ENCODE results near the gene EFNB2.

Gene EFNB2

GRCh38 chr13:106524108-106524507, 11.4 kb downstream of the EFNB2 start:
- no peak for DNase-seq

DNA sequence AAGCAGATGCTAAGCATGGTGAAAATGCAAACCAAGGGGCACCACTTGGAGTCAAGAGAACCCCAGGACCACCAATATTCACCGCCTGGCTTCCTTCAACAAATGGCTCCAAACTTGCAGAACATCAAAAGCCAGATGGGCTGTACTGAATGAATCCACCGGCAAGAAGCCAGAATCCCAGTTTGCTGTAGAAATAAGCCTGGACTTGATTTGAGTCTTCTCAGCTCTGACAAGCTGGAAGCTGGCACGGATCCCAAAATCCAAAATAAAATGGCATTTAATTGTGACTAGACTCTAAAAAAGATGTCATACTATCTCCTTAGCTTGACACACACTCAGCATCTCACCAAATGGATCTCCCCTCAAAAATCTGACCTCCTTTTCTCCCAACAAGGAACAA, 11.9 kb downstream of the EFNB2 start:
- no peak for DNase-seq

DNA sequence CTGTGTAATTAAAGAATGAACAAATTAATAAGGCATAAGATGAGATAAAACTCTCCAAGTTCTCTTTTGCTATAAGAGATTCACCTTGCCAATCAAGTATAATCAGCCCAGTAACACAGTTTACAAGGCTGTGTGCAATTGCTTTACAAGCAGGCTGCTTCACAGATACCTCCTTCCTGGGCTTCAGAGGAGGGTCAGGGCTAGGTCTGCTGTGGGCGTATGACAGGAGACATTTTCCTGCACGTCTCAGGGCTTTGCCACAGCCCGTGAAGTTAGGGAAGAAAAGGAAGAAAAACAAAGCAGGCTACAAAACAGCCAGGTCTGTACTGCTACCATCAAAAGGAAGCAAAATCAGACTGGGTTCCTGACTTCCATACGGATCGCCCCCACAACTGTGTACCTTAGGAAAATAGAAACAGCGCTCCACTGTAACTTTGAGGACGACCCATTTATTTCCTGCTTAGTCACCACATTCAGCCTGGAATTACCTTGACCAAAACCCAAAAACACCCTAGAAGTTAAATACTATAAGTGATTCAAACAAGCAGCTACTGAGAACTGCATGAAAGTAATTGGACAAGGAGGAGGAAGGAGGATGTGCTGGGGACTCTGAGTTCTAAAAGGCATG, 12.4 kb downstream of the EFNB2 start:
- no peak for DNase-seq

- DNase-seq = no peak
Observed at GRCh38 chr13:106522112-106522705, 13.3 kb downstream of the EFNB2 start.

- DNase-seq = no peak
Observed at GRCh38 chr13:106521095-106521799, 14.2 kb downstream of the EFNB2 start.

GRCh38 chr13:106520251-106521054, 15.0 kb downstream of the EFNB2 start:
- no peak for DNase-seq

DNA sequence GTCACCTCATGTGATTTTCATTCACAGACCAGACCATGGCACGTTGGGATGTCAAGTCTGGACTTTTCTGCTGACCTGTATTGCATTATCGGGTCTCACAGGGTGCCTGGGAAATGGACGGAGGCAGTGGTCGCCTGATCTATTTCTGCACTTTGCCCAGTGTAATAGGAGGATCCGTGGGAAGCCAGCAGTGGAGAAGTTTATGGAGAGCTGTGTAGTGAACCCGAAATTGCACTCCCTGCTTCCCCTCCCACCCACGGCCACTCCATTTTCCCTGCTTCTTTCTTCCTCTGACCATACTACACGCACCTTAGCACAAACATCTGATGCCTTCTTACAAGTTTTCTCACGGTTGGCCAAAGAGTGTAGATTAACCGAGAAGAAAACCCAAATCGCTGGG, 16.9 kb downstream of the EFNB2 start:
- no peak for DNase-seq

- no peak for DNase-seq
Observed at GRCh38 chr13:106517109-106517847, 18.2 kb downstream of the EFNB2 start.

DNA sequence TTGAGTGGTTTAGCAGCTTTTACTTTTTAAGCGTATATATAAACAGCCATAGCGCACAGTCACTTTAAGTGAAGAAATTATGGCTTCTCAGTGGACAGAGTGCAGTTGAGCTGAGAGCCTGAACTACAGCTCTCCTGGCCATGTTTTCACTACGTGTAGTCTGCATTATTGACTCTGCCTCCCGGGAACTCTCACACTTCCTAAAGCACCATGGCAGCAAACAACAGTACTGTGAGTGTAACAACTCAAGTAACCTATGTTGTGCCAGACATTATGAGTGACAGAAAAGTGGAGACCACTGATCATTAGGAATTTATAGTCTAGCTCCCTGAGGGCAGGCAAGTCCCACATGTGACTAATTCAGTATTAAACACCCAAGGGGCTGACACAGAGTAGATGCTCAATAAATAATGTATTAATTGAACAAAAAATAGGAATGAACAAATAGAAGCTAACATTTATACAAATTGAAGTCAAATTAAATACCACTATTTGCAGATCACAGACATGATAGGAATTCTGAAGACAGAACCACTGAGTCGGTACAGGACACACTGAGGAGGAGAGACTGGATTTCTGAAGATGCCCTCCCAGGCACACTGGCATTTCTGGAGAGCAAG, 19.7 kb downstream of the EFNB2 start:
- DNase-seq = no peak

- no peak for DNase-seq
Observed at GRCh38 chr13:106514928-106515634, 20.4 kb downstream of the EFNB2 start.

DNA sequence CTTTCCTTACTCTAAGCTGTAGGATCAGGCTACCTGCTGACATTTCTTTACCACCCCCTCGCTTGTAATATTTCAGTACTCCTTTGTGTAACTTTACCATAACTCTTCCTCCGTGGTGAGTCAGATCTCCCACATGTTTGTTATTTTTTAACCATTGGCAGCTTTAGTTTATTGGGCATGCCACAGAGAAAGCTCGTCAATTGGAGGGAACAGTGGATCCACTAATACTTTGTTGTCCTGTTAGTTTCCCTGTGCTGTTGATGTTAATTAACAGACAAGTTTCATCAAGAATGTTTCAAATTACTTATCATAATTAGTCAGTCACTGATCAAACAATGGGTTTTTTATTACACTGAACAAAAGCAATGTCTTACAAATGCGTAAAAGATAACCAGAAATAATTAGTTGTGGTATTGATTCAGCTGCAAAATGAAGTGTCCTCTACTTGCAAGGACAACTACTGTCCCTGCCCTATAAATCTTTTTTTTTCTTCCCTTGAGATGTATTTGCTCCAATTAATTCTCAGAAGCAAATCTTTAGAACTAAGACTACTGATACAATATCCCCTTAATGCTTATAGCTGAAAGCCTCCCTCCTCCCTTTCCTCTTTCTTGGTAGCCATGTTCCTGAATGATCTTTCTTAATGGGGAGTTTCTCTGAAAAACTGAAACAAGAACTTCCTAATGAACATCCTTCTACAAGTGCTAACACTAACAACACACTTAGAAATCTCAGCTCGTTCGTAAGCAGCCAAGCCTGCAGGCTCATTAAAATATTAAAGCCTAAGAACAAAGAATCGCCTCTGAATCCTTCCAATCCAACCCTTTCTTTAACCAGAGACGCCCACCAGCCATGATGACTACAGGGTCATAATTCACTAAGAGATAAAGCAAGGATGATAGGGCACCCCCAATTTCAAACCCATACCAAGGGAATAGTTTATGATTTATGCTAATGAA, 22.2 kb downstream of the EFNB2 start:
- DNase-seq = no peak

- peak; percentile 26 for DNase-seq
Observed at GRCh38 chr13:106507560-106508274, 27.7 kb downstream of the EFNB2 start.

DNA sequence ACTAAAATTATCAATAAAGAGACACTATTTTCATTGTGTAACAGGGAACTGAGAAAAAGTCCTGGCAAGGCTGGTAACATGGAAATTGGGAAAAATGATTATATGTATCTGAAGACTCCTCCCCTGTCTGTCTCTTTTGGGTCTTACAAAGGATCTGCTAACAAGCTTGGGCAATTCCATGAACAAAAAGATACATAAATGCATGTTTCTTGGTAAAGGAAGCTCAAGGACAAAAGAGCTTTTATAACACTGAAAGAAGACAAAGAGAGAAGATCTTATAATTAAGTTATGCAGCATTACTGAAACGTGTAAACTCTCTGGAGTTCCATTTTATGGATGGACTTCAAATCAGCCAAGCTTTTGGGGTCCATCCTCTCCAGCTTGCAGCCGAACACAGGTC, 29.2 kb downstream of the EFNB2 start:
- DNase-seq = no peak

DNA sequence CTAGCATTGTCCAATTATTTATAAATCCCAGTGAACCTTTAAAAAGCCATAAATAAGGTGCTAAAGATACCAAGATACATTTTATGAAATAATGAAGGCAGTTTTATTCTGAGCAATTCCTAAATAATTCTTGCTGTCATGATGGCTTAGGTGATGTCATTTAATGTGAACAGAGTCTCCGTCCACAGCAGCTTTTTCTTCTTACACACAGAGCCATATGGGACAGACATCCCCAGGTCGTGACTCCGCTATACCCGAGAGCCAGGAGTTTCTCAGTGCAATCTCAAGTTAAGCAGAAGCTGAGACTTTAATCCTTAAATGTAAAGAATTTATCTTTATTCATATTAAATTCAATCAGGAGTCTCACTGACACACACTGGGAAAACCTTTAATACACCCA, 29.7 kb downstream of the EFNB2 start:
- no peak for DNase-seq

DNA sequence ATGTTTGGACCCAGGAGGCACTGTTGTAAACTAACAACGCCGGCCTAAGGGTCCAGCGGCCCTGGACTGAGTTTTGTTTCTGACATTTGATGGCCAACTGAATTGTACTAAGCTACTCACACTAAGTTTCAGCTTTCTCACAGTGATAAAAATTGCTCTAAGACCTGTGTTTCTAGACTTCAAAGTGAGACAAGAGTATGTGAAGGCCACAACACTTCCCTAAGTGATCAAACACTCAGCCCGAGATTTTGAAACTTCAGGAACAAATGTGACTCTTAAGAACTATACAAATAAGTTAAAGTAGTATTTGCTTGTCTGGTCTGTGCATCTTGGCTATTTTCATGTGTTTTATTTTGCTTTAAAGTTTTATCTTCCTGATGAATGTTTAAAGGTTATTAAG, 30.2 kb downstream of the EFNB2 start:
- DNase-seq = no peak

- DNase-seq = no peak
Observed at GRCh38 chr13:106503730-106504453, 31.6 kb downstream of the EFNB2 start.

GRCh38 chr13:106503272-106503671, 32.2 kb downstream of the EFNB2 start:
- no peak for DNase-seq

- no peak for DNase-seq
Observed at GRCh38 chr13:106500445-106500844, 35.0 kb downstream of the EFNB2 start.

- DNase-seq = peak; percentile 16
Observed at GRCh38 chr13:106499896-106500295, 35.6 kb downstream of the EFNB2 start.
